M059J (cell line): ENCODE measurements around the gene AKAP5. TPM values are rescaled to one million over a fixed set of nuclear protein-coding genes. Genes with fewer than 3 reads are reported as not detected.
"Not testable (repeated sequence)": the region's sequence is repeated elsewhere in the genome, so short reads cannot be mapped to it uniquely, and the experiment has no call there.

Source experiments
- DNase-seq: peaks from one replicate; pipeline ENCODE4 v3.0.0-alpha.2; 2012; ENCODE audit warnings: low read depth
- total RNA-seq: library from RNA; depleted of rRNA; stranded (reverse); fragments of >200 nt; shearing (Covaris generic); gene quantifications from 2 replicates; pipeline ENCODE4 v1.2.3, GENCODE V29; 2014

Gene AKAP5
- total RNA-seq, 1 experiment from 2014 or later = 3.9 TPM

- peak; percentile 6 for DNase-seq
Measured at GRCh38 chr14:64502456-64502855, 37.2 kb downstream of the AKAP5 start.

- DNase-seq = peak; percentile 22
Measured at GRCh38 chr14:64502887-64503433, 37.7 kb downstream of the AKAP5 start.

GRCh38 chr14:64503434-64504309 lies 38.4 kb downstream of the AKAP5 start, which contains the start of gene ZBTB25:
ZBTB25 (minus strand) TSS chr14:64503838; CDS start chr14:64490533, 13,305 bp downstream.
- peak; percentile 93 for DNase-seq

GRCh38 chr14:64504310-64504896 lies 39.1 kb downstream of the AKAP5 start, which contains the start of gene ZBTB1:
ZBTB1 (plus strand) TSS chr14:64504770; CDS start chr14:64521505, 16,735 bp downstream.
- peak; percentile 78 for DNase-seq

GRCh38 chr14:64504897-64505794 lies 39.8 kb downstream of the AKAP5 start:
- DNase-seq = peak; percentile 89

- DNase-seq = no peak
Measured at GRCh38 chr14:64506721-64507120, 41.4 kb downstream of the AKAP5 start.

GRCh38 chr14:64507376-64508156 lies 42.3 kb downstream of the AKAP5 start:
- DNase-seq = peak; percentile 46

GRCh38 chr14:64508215-64508776 lies 43.0 kb downstream of the AKAP5 start:
- DNase-seq = no peak

- no peak for DNase-seq
Measured at GRCh38 chr14:64509036-64509435, 43.7 kb downstream of the AKAP5 start.

- DNase-seq = peak; percentile 72
Measured at GRCh38 chr14:64510825-64511671, 45.7 kb downstream of the AKAP5 start.

- no peak for DNase-seq
Measured at GRCh38 chr14:64513271-64513670, 48.0 kb downstream of the AKAP5 start.

- DNase-seq = no peak
Measured at GRCh38 chr14:64515053-64515452, 49.8 kb downstream of the AKAP5 start.

- no peak for DNase-seq
Measured at GRCh38 chr14:64516969-64517368, 51.7 kb downstream of the AKAP5 start.

- DNase-seq = not testable (repeated sequence)
Measured at GRCh38 chr14:64517667-64518066, 52.4 kb downstream of the AKAP5 start.

- DNase-seq = no peak
Measured at GRCh38 chr14:64518229-64518628, 52.9 kb downstream of the AKAP5 start.

- DNase-seq = no peak
Measured at GRCh38 chr14:64520699-64521098, 55.4 kb downstream of the AKAP5 start.

- no peak for DNase-seq
Measured at GRCh38 chr14:64522591-64523355, 57.5 kb downstream of the AKAP5 start.
